Karpas-422 (cell line): ENCODE data around the gene PMM2. TPM values are rescaled to one million over a fixed set of nuclear protein-coding genes. Genes with fewer than 3 reads are reported as not detected.

ENCODE experiments used
- DNase-seq: peaks from one replicate; pipeline ENCODE4 v3.0.0-alpha.2; 2015
- H2AFZ ChIP-seq: fragments of 200-600 bp; sonication (generic); 2 replicates; pipeline ENCODE4 v1.6.1; 2014; ENCODE audit warnings: antibody characterized with exemption, low read length, mixed read lengths
- H3K27ac ChIP-seq: fragments of 200-600 bp; sonication (generic); 2 replicates; pipeline ENCODE4 v1.5.1; 2014; ENCODE audit warnings: mild to moderate bottlenecking, low read length, moderate library complexity
- H3K27me3 ChIP-seq: fragments of 200-600 bp; sonication (generic); 2 replicates; pipeline ENCODE4 v1.6.1; 2014; ENCODE audit warnings: low read length, mixed read lengths
- H3K36me3 ChIP-seq: fragments of 200-600 bp; sonication (generic); 2 replicates; pipeline ENCODE4 v1.6.1; 2014; ENCODE audit warnings: low read length, mixed read lengths; ENCODE audit not compliant: insufficient read depth
- H3K4me1 ChIP-seq: fragments of 200-600 bp; sonication (generic); 2 replicates; pipeline ENCODE4 v1.6.1; 2014; ENCODE audit warnings: mild to moderate bottlenecking, low read length, mixed read lengths
- H3K4me2 ChIP-seq: fragments of 200-600 bp; sonication (generic); 2 replicates; pipeline ENCODE4 v1.6.1; 2014; ENCODE audit warnings: low read length, low read depth, mild to moderate bottlenecking; ENCODE audit not compliant: poor library complexity, severe bottlenecking
- H3K4me3 ChIP-seq: fragments of 200-600 bp; sonication (generic); 2 replicates; pipeline ENCODE4 v1.5.1; 2014; ENCODE audit warnings: mild to moderate bottlenecking, antibody characterized with exemption, low read length, mixed read lengths
- H3K79me2 ChIP-seq: fragments of 200-600 bp; sonication (generic); 2 replicates; pipeline ENCODE4 v1.6.1; 2014; ENCODE audit warnings: mild to moderate bottlenecking, low read length, mixed read lengths
- H3K9ac ChIP-seq: fragments of 200-600 bp; sonication (generic); 2 replicates; pipeline ENCODE4 v1.6.0; 2014; ENCODE audit warnings: low read length
- H3K9me2 ChIP-seq: fragments of 200-600 bp; sonication (generic), shearing (Covaris generic); replicated peaks from 2 replicates; pipeline ENCODE4 v1.6.0; 2014; ENCODE audit warnings: mild to moderate bottlenecking, low read length, moderate library complexity; ENCODE audit not compliant: insufficient read depth
- H3K9me3 ChIP-seq: fragments of 300-700, 200-600 bp; sonication (generic); 2 replicates; pipeline ENCODE4 v1.6.1; 2014; ENCODE audit warnings: low read length, mixed read lengths
- H4K20me1 ChIP-seq: fragments of 200-600 bp; sonication (generic); 2 replicates; pipeline ENCODE4 v1.6.1; 2014; ENCODE audit warnings: mild to moderate bottlenecking, antibody characterized with exemption, low read length, low read depth; ENCODE audit not compliant: insufficient read depth
- total RNA-seq: library from RNA; depleted of rRNA; stranded (reverse); fragments of >200 nt; shearing (Covaris generic); gene quantifications from 2 replicates; pipeline ENCODE4 v1.2.3, GENCODE V29; 2014; ENCODE audit warnings: low replicate concordance

The PMM2 gene
- total RNA-seq, 1 experiment from 2014 or later = 27.1 TPM

- no peak overlapping the region for H3K4me3 ChIP-seq
- no peaks in the 10 kb centered on the region for H3K9me2 ChIP-seq
- H3K4me2 ChIP-seq = no peak overlapping the region
- peaks cover 3% of the 10 kb centered on the region; the same call in 1 of the 2 replicates for H4K20me1 ChIP-seq
- peaks cover 44% of the 10 kb centered on the region for H3K36me3 ChIP-seq
- H3K27ac ChIP-seq = no peak overlapping the region
- H3K27me3 ChIP-seq = no peaks in the 10 kb centered on the region
- no peak overlapping the region for H3K9ac ChIP-seq
- peaks cover 4% of the 10 kb centered on the region for H3K4me1 ChIP-seq
- no peaks in the 10 kb centered on the region for H3K9me3 ChIP-seq
- H3K79me2 ChIP-seq = peaks cover 61% of the 10 kb centered on the region
- no peak overlapping the region for H2AFZ ChIP-seq
- DNase-seq = no peak
Measured at GRCh38 chr16:8804313-8804712, 6.7 kb downstream of the PMM2 start.

- Histone ChIP-seq H3K79me2 (peaks cover 40% of the 10 kb centered on the region), H4K20me1 (no peaks in the 10 kb centered on the region), H3K9me3 (no peaks in the 10 kb centered on the region), H3K27ac (no peak overlapping the region), H3K27me3 (no peaks in the 10 kb centered on the region), H3K4me2 (no peak overlapping the region), H3K9me2 (no peaks in the 10 kb centered on the region), H3K36me3 (peaks cover 49% of the 10 kb centered on the region), H3K9ac (no peak overlapping the region), H3K4me3 (no peak overlapping the region), H3K4me1 (no peaks in the 10 kb centered on the region), H2AFZ (no peak overlapping the region)
- DNase-seq = no peak
Measured at GRCh38 chr16:8806272-8806983, 8.8 kb downstream of the PMM2 start.

GRCh38 chr16:8807189-8807588 lies 9.6 kb downstream of the PMM2 start:
- no peak for DNase-seq
- Histone ChIP-seq H3K79me2 (peaks cover 33% of the 10 kb centered on the region), H3K27me3 (no peaks in the 10 kb centered on the region), H2AFZ (no peak overlapping the region), H3K4me2 (no peak overlapping the region), H3K27ac (no peak overlapping the region), H3K36me3 (peaks cover 57% of the 10 kb centered on the region), H3K9me2 (no peaks in the 10 kb centered on the region), H4K20me1 (no peaks in the 10 kb centered on the region), H3K9ac (no peak overlapping the region), H3K4me3 (no peak overlapping the region), H3K4me1 (no peaks in the 10 kb centered on the region), H3K9me3 (no peaks in the 10 kb centered on the region)

- H3K9me3 ChIP-seq = no peaks in the 10 kb centered on the region
- H3K9ac ChIP-seq = no peak overlapping the region
- H3K27me3 ChIP-seq = no peaks in the 10 kb centered on the region
- no peak overlapping the region for H3K27ac ChIP-seq
- no peaks in the 10 kb centered on the region for H4K20me1 ChIP-seq
- H3K4me2 ChIP-seq = no peak overlapping the region
- H3K79me2 ChIP-seq = peaks cover 28% of the 10 kb centered on the region
- DNase-seq = no peak
- no peaks in the 10 kb centered on the region for H3K9me2 ChIP-seq
- H3K36me3 ChIP-seq = peaks cover 61% of the 10 kb centered on the region
- no peak overlapping the region for H3K4me3 ChIP-seq
- H2AFZ ChIP-seq = no peak overlapping the region
- H3K4me1 ChIP-seq = no peaks in the 10 kb centered on the region
Measured at GRCh38 chr16:8808009-8808408, 10.4 kb downstream of the PMM2 start.

GRCh38 chr16:8808613-8809353 lies 11.1 kb downstream of the PMM2 start:
- no peak overlapping the region for H3K27ac ChIP-seq
- no peaks in the 10 kb centered on the region for H3K4me1 ChIP-seq
- no peaks in the 10 kb centered on the region for H4K20me1 ChIP-seq
- H3K4me3 ChIP-seq = no peak overlapping the region
- H3K27me3 ChIP-seq = no peaks in the 10 kb centered on the region
- H3K9me3 ChIP-seq = no peaks in the 10 kb centered on the region
- DNase-seq = no peak
- no peak overlapping the region for H3K9ac ChIP-seq
- H3K36me3 ChIP-seq = peaks cover 63% of the 10 kb centered on the region
- no peak overlapping the region for H3K4me2 ChIP-seq
- H2AFZ ChIP-seq = no peak overlapping the region
- peaks cover 27% of the 10 kb centered on the region for H3K79me2 ChIP-seq
- no peaks in the 10 kb centered on the region for H3K9me2 ChIP-seq

- H3K79me2 ChIP-seq = peaks cover 15% of the 10 kb centered on the region
- H3K9ac ChIP-seq = no peak overlapping the region
- H3K27me3 ChIP-seq = no peaks in the 10 kb centered on the region
Measured at GRCh38 chr16:8812162-8812843, 14.7 kb downstream of the PMM2 start.

GRCh38 chr16:8814095-8814806 lies 16.6 kb downstream of the PMM2 start:
- Histone ChIP-seq H3K9me2 (no peaks in the 10 kb centered on the region), H3K9ac (no peak overlapping the region), H3K4me1 (peaks cover 5% of the 10 kb centered on the region), H2AFZ (no peak overlapping the region), H3K27me3 (no peaks in the 10 kb centered on the region), H3K27ac (no peak overlapping the region), H3K4me2 (no peak overlapping the region), H3K36me3 (peaks cover 63% of the 10 kb centered on the region), H3K9me3 (no peaks in the 10 kb centered on the region), H4K20me1 (no peaks in the 10 kb centered on the region), H3K79me2 (peaks cover 13% of the 10 kb centered on the region; the same call in 1 of the 2 replicates), H3K4me3 (no peak overlapping the region)
- no peak for DNase-seq

More at GRCh38 chr16:8812162-8812843, 14.7 kb downstream of the PMM2 start:
- H3K27ac ChIP-seq = no peak overlapping the region
- no peak overlapping the region for H3K4me2 ChIP-seq
- no peak for DNase-seq
- H2AFZ ChIP-seq = no peak overlapping the region
- H3K4me3 ChIP-seq = no peak overlapping the region
- no peaks in the 10 kb centered on the region for H3K9me2 ChIP-seq
- no peaks in the 10 kb centered on the region for H3K9me3 ChIP-seq
- H4K20me1 ChIP-seq = no peaks in the 10 kb centered on the region
- H3K36me3 ChIP-seq = peaks cover 72% of the 10 kb centered on the region
- H3K4me1 ChIP-seq = peaks cover 5% of the 10 kb centered on the region
